H1 (cell line): Measurements from ENCODE around the gene CAMTA1. TPM values are rescaled to one million over a fixed set of nuclear protein-coding genes. Genes with fewer than 3 reads are reported as not detected.
A peak's percentile ranks its signal among the peaks of the same experiment; 100 is the strongest.

ENCODE experiments used
- CTCF ChIA-PET: fragments of 300-600 bp; sonication (Branson Sonifier 250); formaldehyde crosslinking; loops from one replicate; lab custom pipeline; 2021; ENCODE audit not compliant: partially characterized antibody; lab: Charles Lee
- POLR2A ChIA-PET: fragments of 300-600 bp; sonication (Branson Sonifier 250); formaldehyde crosslinking; loops from one replicate; lab custom pipeline; 2021; ENCODE audit warnings: inconsistent platforms; ENCODE audit not compliant: partially characterized antibody; lab: Charles Lee
- DNase-seq, 2 experiments: peaks; one replicate each; pipeline versions ENCODE4 v3.0.0 to v3.0.0-alpha.2; 2010 to 2022; ENCODE audit warnings: low spot score in 2 of 2, low read depth in 1 of 2, mixed read lengths in 1 of 2
- FAIRE-seq: peaks from 2 replicates; lab custom pipeline; 2011; peaks lifted over from hg19 to GRCh38; lab: Jason Lieb, UNC
- H2AFZ ChIP-seq: 2 replicates; pipeline ENCODE4 v1.8.1; 2012; ENCODE audit warnings: low read length, inconsistent platforms
- H2AK5ac ChIP-seq: 2 replicates; pipeline ENCODE4 v1.6.1; 2013; ENCODE audit warnings: low read depth, low read length
- H2BK120ac ChIP-seq: replicated peaks from 2 replicates; pipeline ENCODE3; 2013; ENCODE audit warnings: low read depth, low read length, inconsistent platforms
- H2BK12ac ChIP-seq: 2 replicates; pipeline ENCODE4 v1.6.1; 2013; ENCODE audit warnings: low read depth, low read length
- H2BK15ac ChIP-seq: 2 replicates; pipeline ENCODE4 v1.6.1; 2013; ENCODE audit warnings: low read length
- H2BK20ac ChIP-seq: 2 replicates; pipeline ENCODE4 v1.6.1; 2013; ENCODE audit warnings: low read length
- H2BK5ac ChIP-seq: 2 replicates; pipeline ENCODE4 v1.6.1; 2013; ENCODE audit warnings: low read depth, low read length
- H3K14ac ChIP-seq: 2 replicates; pipeline ENCODE4 v1.6.1; 2013; ENCODE audit warnings: inconsistent platforms; ENCODE audit not compliant: insufficient read length
- H3K18ac ChIP-seq: 2 replicates; pipeline ENCODE4 v1.6.1; 2013; ENCODE audit warnings: low read length; ENCODE audit errors: extremely low read depth
- H3K23ac ChIP-seq: 2 replicates; pipeline ENCODE4 v1.6.1; 2013; ENCODE audit warnings: inconsistent platforms; ENCODE audit not compliant: insufficient read length
- H3K23me2 ChIP-seq: 2 replicates; pipeline ENCODE4 v1.6.1; 2013; ENCODE audit warnings: low read depth, low read length
- H3K27ac ChIP-seq: 2 replicates; pipeline ENCODE4 v1.6.1; 2011; ENCODE audit warnings: low read depth, low read length, inconsistent platforms
- H3K27me3 ChIP-seq, 4 experiments: replicated peaks in 1 of 4; 1 replicate in 1 of 4; 2 replicates in 3 of 4; pipeline versions ENCODE4 v1.6.1 to v1.8.1; 2011 to 2013; ENCODE audit warnings: low read length in 3 of 4, mild to moderate bottlenecking in 3 of 4, inconsistent platforms in 2 of 4, mixed read lengths in 2 of 4, moderate library complexity in 1 of 4; ENCODE audit not compliant: control insufficient read depth in 3 of 4, insufficient read depth in 3 of 4; ENCODE audit errors: extremely low read depth in 1 of 4
- H3K36me3 ChIP-seq, 4 experiments: 2 replicates each; pipeline versions ENCODE4 v1.6.1 to v1.8.1; 2011 to 2013; ENCODE audit warnings: mild to moderate bottlenecking in 4 of 4, low read length in 3 of 4, moderate library complexity in 2 of 4, control low read depth in 1 of 4, inconsistent platforms in 1 of 4; ENCODE audit not compliant: insufficient read depth in 4 of 4, control insufficient read depth in 2 of 4
- H3K4ac ChIP-seq: replicated peaks from 2 replicates; pipeline ENCODE3; 2013; ENCODE audit warnings: low read length, low read depth, mixed read lengths, inconsistent platforms; ENCODE audit not compliant: insufficient read length
- H3K4me1 ChIP-seq, 4 experiments: replicated peaks in 1 of 4; 1 replicate in 1 of 4; 2 replicates in 3 of 4; pipeline versions ENCODE4 v1.6.1 to v1.8.1; 2011 to 2013; ENCODE audit warnings: low read length in 3 of 4, inconsistent platforms in 2 of 4, mixed read lengths in 1 of 4; ENCODE audit not compliant: insufficient read depth in 4 of 4, control insufficient read depth in 3 of 4
- H3K4me2 ChIP-seq, 2 experiments: 2 replicates each; pipeline versions ENCODE4 v1.6.1 to v1.8.1; 2011 to 2013; ENCODE audit warnings: low read depth in 2 of 2, low read length in 2 of 2, control low read depth in 1 of 2, inconsistent platforms in 1 of 2, mild to moderate bottlenecking in 1 of 2; ENCODE audit not compliant: insufficient read depth in 1 of 2
- H3K4me3 ChIP-seq, 4 experiments: fragments of 200-600, 300-600 bp in 1 of 4; sonication (generic), shearing (Covaris generic), sonication (Bioruptor Twin) in 1 of 4; 2 replicates each; pipeline versions ENCODE4 v1.5.1 to v1.8.1; 2011 to 2016; ENCODE audit warnings: low read length in 4 of 4, low read depth in 3 of 4, control low read depth in 2 of 4, inconsistent platforms in 2 of 4, mild to moderate bottlenecking in 2 of 4, mixed read lengths in 1 of 4, moderate library complexity in 1 of 4; ENCODE audit not compliant: insufficient read depth in 2 of 4; ENCODE audit errors: extremely low read depth in 1 of 4
- H3K56ac ChIP-seq: replicated peaks from 2 replicates; pipeline ENCODE3; 2013; ENCODE audit warnings: low read depth, mild to moderate bottlenecking, mixed read lengths, low read length, inconsistent platforms; ENCODE audit not compliant: insufficient read length
- H3K79me1 ChIP-seq: 2 replicates; pipeline ENCODE4 v1.6.1; 2013; ENCODE audit warnings: low read depth, low read length, control low read depth
- H3K79me2 ChIP-seq, 2 experiments: 2 replicates each; pipeline versions ENCODE4 v1.6.1 to v1.8.1; 2012 to 2013; ENCODE audit warnings: low read length in 2 of 2, mild to moderate bottlenecking in 2 of 2, inconsistent platforms in 1 of 2; ENCODE audit not compliant: insufficient read depth in 2 of 2, control insufficient read depth in 1 of 2
- H3K9ac ChIP-seq, 4 experiments: replicated peaks in 1 of 4; 1 replicate in 1 of 4; 2 replicates in 3 of 4; pipeline versions ENCODE4 v1.6.1 to v1.8.1; 2011 to 2013; ENCODE audit warnings: low read depth in 3 of 4, low read length in 3 of 4, control low read depth in 2 of 4, mild to moderate bottlenecking in 2 of 4, moderate library complexity in 2 of 4, inconsistent platforms in 1 of 4; ENCODE audit errors: extremely low read depth in 1 of 4
- H3K9me3 ChIP-seq, 2 experiments: 2 replicates each; pipeline versions ENCODE4 v1.6.1 to v1.8.1; 2012 to 2013; ENCODE audit warnings: mild to moderate bottlenecking in 2 of 2, moderate library complexity in 2 of 2, control low read depth in 1 of 2, inconsistent platforms in 1 of 2, low read depth in 1 of 2, low read length in 1 of 2, mixed read lengths in 1 of 2; ENCODE audit not compliant: insufficient read depth in 2 of 2
- H4K20me1 ChIP-seq, 2 experiments: replicated peaks in 1 of 2; 2 replicates each; pipeline versions ENCODE3 to v1.8.1; 2011 to 2013; ENCODE audit warnings: inconsistent platforms in 2 of 2, low read length in 2 of 2, mild to moderate bottlenecking in 1 of 2; ENCODE audit not compliant: insufficient read depth in 2 of 2, control insufficient read depth in 1 of 2
- H4K5ac ChIP-seq: 2 replicates; pipeline ENCODE4 v1.6.1; 2013; ENCODE audit warnings: low read length, low read depth, mixed read lengths, inconsistent platforms; ENCODE audit not compliant: insufficient read length
- H4K8ac ChIP-seq: 2 replicates; pipeline ENCODE4 v1.8.0; 2013; ENCODE audit warnings: mild to moderate bottlenecking, moderate library complexity, low read length, inconsistent platforms; ENCODE audit not compliant: insufficient read depth; ENCODE audit errors: extremely low read depth
- H4K91ac ChIP-seq: replicated peaks from 2 replicates; pipeline ENCODE3; 2013; ENCODE audit warnings: low read length, mixed read lengths, inconsistent platforms; ENCODE audit not compliant: insufficient read length
- CHD1 ChIP-seq: IDR thresholded peaks from 2 replicates; pipeline ENCODE4 v1.6.1; 2012; ENCODE audit warnings: low read depth, low read length, improper control_type of control experiment
- CHD2 ChIP-seq: IDR thresholded peaks from 2 replicates; pipeline ENCODE4 v1.6.1; 2012; ENCODE audit warnings: low read length, improper control_type of control experiment
- NANOG ChIP-seq: IDR thresholded peaks from 2 replicates; pipeline ENCODE4 v1.6.1; 2011; ENCODE audit warnings: low read length, low read depth, mild to moderate bottlenecking, inconsistent platforms; ENCODE audit not compliant: insufficient read depth, poor library complexity, severe bottlenecking
- NRF1 ChIP-seq: IDR thresholded peaks from 2 replicates; pipeline ENCODE4 v1.6.1; 2011; ENCODE audit warnings: mild to moderate bottlenecking, low read depth, low read length, improper control_type of control experiment
- POLR2AphosphoS5 ChIP-seq: IDR thresholded peaks from 2 replicates; pipeline ENCODE4 v1.6.1; 2011; ENCODE audit warnings: low read depth, low read length
- RNF2 ChIP-seq: fragments of 200-900, 300-1000 bp; sonication (generic); IDR thresholded peaks from 2 replicates; pipeline ENCODE4 v1.7.1; 2016; ENCODE audit warnings: borderline replicate concordance, low read depth, mild to moderate bottlenecking, antibody characterized with exemption, low read length; ENCODE audit not compliant: poor library complexity, severe bottlenecking; ENCODE audit errors: missing control alignments
- TAF7 ChIP-seq: optimal IDR thresholded peaks from 2 replicates; pipeline ENCODE3; 2011; ENCODE audit warnings: low read depth, mild to moderate bottlenecking, inconsistent platforms, low read length, moderate library complexity, borderline replicate concordance
- WGBS, 2 experiments: shearing (Covaris generic) in 1 of 2; methylation state at CpG; one replicate each; pipeline versions ENCODE4 v1.1.6 to v1.1.7; 2013 to 2015; ENCODE audit warnings: low lambda C conversion rate in 2 of 2, mixed read lengths in 2 of 2, inconsistent platforms in 1 of 2, low coverage in 1 of 2, missing lambda C conversion rate in 1 of 2; ENCODE audit not compliant: insufficient replicate concordance in 2 of 2, insufficient coverage in 1 of 2, insufficient read length in 1 of 2; ENCODE audit errors: extremely low coverage in 1 of 2, missing lambda C conversion rate in 1 of 2; 5-methylcytosine and 5-hydroxymethylcytosine counted together
- polyA plus RNA-seq, 7 experiments: library from polyadenylated mRNA; depleted of rRNA in 3 of 7; stranded (reverse) in 5 of 7; unstranded in 2 of 7; fragments of >200 nt in 5 of 7; fragments of 200-250 nt in 2 of 7; gene quantifications; 1 replicate in 5 of 7; 2 replicates in 1 of 7; 4 replicates in 1 of 7; pipeline versions ENCODE4 v1.2.1 to v1.2.3, GENCODE V29; 2011 to 2013; ENCODE audit warnings: missing spikeins in 2 of 7, mixed read lengths in 2 of 7
- total RNA-seq: library from RNA; stranded (reverse); fragmentation: NEBNext Ultra II Directional; extraction: Animal tissue kit (Norgen Biotek cat#: 25700); gene quantifications from 2 replicates; pipeline ENCODE4 v1.2.1, GENCODE V29; 2021

The CAMTA1 gene
- total and polyA plus RNA-seq, 2 of the 8 experiments (the other 6 are each of a cell fraction or from before 2014, with no cell fraction given): 65.0 to 119 TPM

DNA sequence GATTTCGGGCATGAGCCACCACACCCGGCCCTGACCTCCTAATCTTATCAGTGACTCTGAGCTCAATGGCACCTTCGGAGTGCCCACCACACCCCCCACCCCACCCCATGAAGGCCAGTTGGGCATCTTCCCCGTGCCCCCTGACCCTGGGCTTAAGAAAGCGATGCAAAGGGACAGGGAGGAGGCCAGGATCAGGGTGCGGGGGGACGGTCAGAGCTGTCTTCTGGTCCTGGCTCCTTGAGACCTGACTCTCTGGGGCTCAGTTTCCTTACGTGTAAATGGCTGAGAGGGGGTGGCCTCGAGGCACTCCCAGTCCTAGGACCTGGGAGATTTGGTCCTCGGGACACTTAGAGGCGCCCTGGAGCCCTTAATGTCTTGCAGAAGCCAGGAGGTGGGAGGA is 881.9 kb downstream of the CAMTA1 start:
- H2BK12ac ChIP-seq: no peak overlapping the region
- H3K14ac ChIP-seq: no peak overlapping the region
- H3K27ac ChIP-seq: no peak overlapping the region
- no peak overlapping the region for H3K56ac ChIP-seq
- H3K36me3 ChIP-seq: no peaks in the 10 kb centered on the region
- H2BK120ac ChIP-seq: no peak overlapping the region
- peaks cover 0 to 23% (median 12%) of the 10 kb centered on the region in 4 experiments; a peak in 6 of 7 replicates for H3K4me1 ChIP-seq
- H2BK5ac ChIP-seq: no peak overlapping the region
- POLR2A ChIA-PET: interaction anchor here (1.5 to 3.6 kb wide), 2 partner anchors 38 to 86 kb away, joined by 6 to 36 read pairs; no protein-coding TSS in a partner anchor
- CTCF ChIA-PET: interaction anchor here (0.6 to 23.6 kb wide), 38 partner anchors 9 to 895 kb away, joined by 3 to 554 read pairs (median 5); no protein-coding TSS in a partner anchor
- no peaks in the 10 kb centered on the region for H3K79me2 ChIP-seq
- no peak overlapping the region for H3K23ac ChIP-seq
- no peak overlapping the region for H3K4me2 ChIP-seq
- FAIRE-seq (no peak), DNase-seq (no peak)
- H3K4ac ChIP-seq: no peak overlapping the region
- H3K9me3 ChIP-seq: no peaks in the 10 kb centered on the region
- 87% methylated on average over 9 of the region's 11 CpGs; no CpG with 5 or more reads in 1 of the 2 experiments for WGBS, 2 experiments
- H3K27me3 ChIP-seq: no peaks in the 10 kb centered on the region; a peak in 1 of 7 replicates
- no peak overlapping the region for H4K91ac ChIP-seq
- H2BK15ac ChIP-seq: no peak overlapping the region
- H4K20me1 ChIP-seq: no peaks in the 10 kb centered on the region
- 0 out of 2 replicates have a peak, but pooled peaks cover 2% of the 10 kb centered on the region for H3K23me2 ChIP-seq
- TF ChIP-seq CHD1 (no peak), NRF1 (no peak), RNF2 (no peak), CHD2 (no peak), TAF7 (no peak), NANOG (no peak), POLR2AphosphoS5 (no peak)
- no peak overlapping the region for H4K5ac ChIP-seq
- H3K79me1 ChIP-seq: no peaks in the 10 kb centered on the region
- no peak overlapping the region for H3K4me3 ChIP-seq
- H3K18ac ChIP-seq: no peak overlapping the region
- no peak overlapping the region for H2BK20ac ChIP-seq
- H4K8ac ChIP-seq: no peak overlapping the region; the same call in 1 of the 2 replicates
- peak overlapping the region; percentile 82; the same call in 1 of the 2 replicates for H2AFZ ChIP-seq
- H2AK5ac ChIP-seq: no peak overlapping the region
- no peak overlapping the region for H3K9ac ChIP-seq
